ENCODE data around the gene SPOP.

SPOP gene

GRCh38 chr17:49597928-49598655, 79.8 kb downstream of the SPOP start:
- H3K4me3 ChIP-seq (ENCODE audit: low read depth, low read length): no peak overlapping the region
- TF ChIP-seq CTCF (IDR thresholded peaks at IDR 0.05; ENCODE audit: low read depth, low read length): no peak

- no peak overlapping the region for H3K4me3 ChIP-seq (ENCODE audit: low read depth, low read length)
- no peak for TF ChIP-seq CTCF (IDR thresholded peaks at IDR 0.05; ENCODE audit: low read depth, low read length)
Measured at GRCh38 chr17:49597436-49597835, 80.5 kb downstream of the SPOP start.

GRCh38 chr17:49596613-49597244, 81.2 kb downstream of the SPOP start:
- no peak for TF ChIP-seq CTCF (IDR thresholded peaks at IDR 0.05; ENCODE audit: low read depth, low read length)

GRCh38 chr17:49595980-49596379, 81.9 kb downstream of the SPOP start:
- H3K4me3 ChIP-seq (ENCODE audit: low read depth, low read length): no peak overlapping the region
- TF ChIP-seq CTCF (IDR thresholded peaks at IDR 0.05; ENCODE audit: low read depth, low read length): no peak

More at GRCh38 chr17:49596613-49597244, 81.2 kb downstream of the SPOP start:
- no peak overlapping the region for H3K4me3 ChIP-seq (ENCODE audit: low read depth, low read length)

- TF ChIP-seq CTCF (IDR thresholded peaks at IDR 0.05; ENCODE audit: low read depth, low read length): no peak
- H3K4me3 ChIP-seq (ENCODE audit: low read depth, low read length): no peak overlapping the region
Measured at GRCh38 chr17:49595328-49595727, 82.6 kb downstream of the SPOP start.

- TF ChIP-seq CTCF (IDR thresholded peaks at IDR 0.05; ENCODE audit: low read depth, low read length): no peak
- no peak overlapping the region for H3K4me3 ChIP-seq (ENCODE audit: low read depth, low read length)
Measured at GRCh38 chr17:49592263-49592662, 85.6 kb downstream of the SPOP start.

- TF ChIP-seq CTCF (IDR thresholded peaks at IDR 0.05; ENCODE audit: low read depth, low read length): no peak
- no peak overlapping the region for H3K4me3 ChIP-seq (ENCODE audit: low read depth, low read length)
Measured at GRCh38 chr17:49590874-49591273, 87.0 kb downstream of the SPOP start.

Data from WI38 (cell line).